WTC11 (cell line): Measurements from ENCODE around the gene GRM8. TPM values are rescaled to one million over a fixed set of nuclear protein-coding genes. Genes with fewer than 3 reads are reported as not detected.

Experiments used
- ATAC-seq: fragments of 200-7000 bp; cut with Tn5 transposase; 2 replicates; pipeline ENCODE4 v1.10.0; 2021; ENCODE audit warnings: mild to moderate bottlenecking, moderate library complexity
- CTCF ChIA-PET: fragments of 300-600 bp; sonication (Branson Sonifier 250); formaldehyde crosslinking; loops from one replicate; lab custom pipeline; 2021; ENCODE audit warnings: antibody characterized with exemption; lab: Charles Lee
- POLR2A ChIA-PET: fragments of 350-600 bp; sonication (Branson Sonifier 250); formaldehyde crosslinking; loops from one replicate; lab custom pipeline; 2021; ENCODE audit warnings: antibody characterized with exemption; lab: Charles Lee
- DNase-seq: peaks from one replicate; pipeline ENCODE4 v3.0.0; 2021; ENCODE audit warnings: low spot score
- H3K27ac Mint-ChIP-seq: 2 replicates; pipeline ENCODE4 v1.8.0; 2021; ENCODE audit warnings: mixed read lengths
- H3K27me3 Mint-ChIP-seq: 2 replicates; pipeline ENCODE4 v1.8.0; 2021; ENCODE audit warnings: low read depth, mild to moderate bottlenecking, moderate library complexity, mixed read lengths
- H3K36me3 Mint-ChIP-seq: 2 replicates; pipeline ENCODE4 v1.8.0; 2021; ENCODE audit warnings: mixed read lengths
- H3K4me1 Mint-ChIP-seq: 2 replicates; pipeline ENCODE4 v1.8.0; 2022; ENCODE audit warnings: mixed read lengths
- H3K4me3 Mint-ChIP-seq: 2 replicates; pipeline ENCODE4 v1.8.0; 2021; ENCODE audit warnings: mild to moderate bottlenecking, moderate library complexity, mixed read lengths
- H3K9me3 Mint-ChIP-seq: 2 replicates; pipeline ENCODE4 v1.8.0; 2021; ENCODE audit warnings: mixed read lengths
- CDX4 ChIP-seq: fragments of 250-450 bp; sonication (Bioruptor Pico); IDR thresholded peaks from 2 replicates; pipeline ENCODE4 v1.9.0; 2021; ENCODE audit warnings: moderate library complexity, mild to moderate bottlenecking, inconsistent platforms, borderline replicate concordance
- ELF4 ChIP-seq: sonication (generic); formaldehyde crosslinking; IDR thresholded peaks from 2 replicates; pipeline ENCODE4 v1.8.1; 2022; ENCODE audit warnings: low read depth, mild to moderate bottlenecking, moderate library complexity, missing genetic modification reagents
- EMX1 ChIP-seq: fragments of 250-450 bp; sonication (Bioruptor Pico); IDR thresholded peaks from 2 replicates; pipeline ENCODE4 v1.8.0; 2021; ENCODE audit warnings: mild to moderate bottlenecking
- FOXJ3 ChIP-seq: sonication (generic); formaldehyde crosslinking; IDR thresholded peaks from 2 replicates; pipeline ENCODE4 v1.9.0; 2021; ENCODE audit warnings: missing genetic modification reagents, mild to moderate bottlenecking, borderline replicate concordance
- FOXK1 ChIP-seq: sonication (generic); formaldehyde crosslinking; IDR thresholded peaks from 2 replicates; pipeline ENCODE4 v1.8.0; 2022; ENCODE audit warnings: mild to moderate bottlenecking, moderate library complexity, missing genetic modification reagents
- FOXP4 ChIP-seq: sonication (generic); formaldehyde crosslinking; IDR thresholded peaks from 2 replicates; pipeline ENCODE4 v1.8.0; 2022; ENCODE audit warnings: mild to moderate bottlenecking, missing genetic modification reagents
- NFYB ChIP-seq: sonication (generic); formaldehyde crosslinking; conservative IDR thresholded peaks from 2 replicates; pipeline ENCODE4 v1.8.0; 2022; ENCODE audit warnings: low read depth, missing genetic modification reagents
- NR1H2 ChIP-seq: sonication (generic); formaldehyde crosslinking; IDR thresholded peaks from 2 replicates; pipeline ENCODE4 v1.9.0; 2021; ENCODE audit warnings: mild to moderate bottlenecking, moderate library complexity, missing genetic modification reagents
- PRDM15 ChIP-seq: sonication (generic); formaldehyde crosslinking; IDR thresholded peaks from 2 replicates; pipeline ENCODE4 v1.8.0; 2022; ENCODE audit warnings: missing genetic modification reagents
- RELA ChIP-seq: sonication (generic); formaldehyde crosslinking; IDR thresholded peaks from 2 replicates; pipeline ENCODE4 v1.8.1; 2022; ENCODE audit warnings: missing genetic modification reagents, mild to moderate bottlenecking, borderline replicate concordance
- SMAD3 ChIP-seq: sonication (generic); formaldehyde crosslinking; IDR thresholded peaks from 2 replicates; pipeline ENCODE4 v1.8.0; 2022; ENCODE audit warnings: missing genetic modification reagents, mild to moderate bottlenecking, borderline replicate concordance
- SMAD4 ChIP-seq: sonication (generic); formaldehyde crosslinking; IDR thresholded peaks from 2 replicates; pipeline ENCODE4 v1.8.0; 2022; ENCODE audit warnings: mild to moderate bottlenecking, missing genetic modification reagents
- SP1 ChIP-seq: sonication (generic); formaldehyde crosslinking; conservative IDR thresholded peaks from 2 replicates; pipeline ENCODE4 v1.8.1; 2022; ENCODE audit warnings: missing genetic modification reagents
- STAT6 ChIP-seq: sonication (generic); formaldehyde crosslinking; conservative IDR thresholded peaks from 2 replicates; pipeline ENCODE4 v1.8.1; 2023; ENCODE audit warnings: mild to moderate bottlenecking, low read depth, missing genetic modification reagents, moderate library complexity
- TEAD4 ChIP-seq: sonication (generic); formaldehyde crosslinking; IDR thresholded peaks from 2 replicates; pipeline ENCODE4 v1.8.0; 2022; ENCODE audit warnings: mild to moderate bottlenecking, missing genetic modification reagents
- USF1 ChIP-seq: sonication (generic); formaldehyde crosslinking; IDR thresholded peaks from 2 replicates; pipeline ENCODE4 v1.8.0; 2022; ENCODE audit warnings: mild to moderate bottlenecking, missing genetic modification reagents
- ZBTB21 ChIP-seq: sonication (generic); formaldehyde crosslinking; IDR thresholded peaks from 2 replicates; pipeline ENCODE4 v1.8.1; 2023; ENCODE audit warnings: mild to moderate bottlenecking, missing genetic modification reagents, borderline replicate concordance
- ZNF317 ChIP-seq: sonication (generic); formaldehyde crosslinking; IDR thresholded peaks from 2 replicates; pipeline ENCODE4 v1.8.1; 2023; ENCODE audit warnings: low read depth, mild to moderate bottlenecking, moderate library complexity, missing genetic modification reagents, borderline replicate concordance
- total RNA-seq: library from RNA; stranded (reverse); gene quantifications from 3 replicates; pipeline ENCODE4 v1.2.3, GENCODE V29; 2021
- TF ChIP-seq, protein P1 (sequence below): sonication (generic); formaldehyde crosslinking; IDR thresholded peaks from 2 replicates; pipeline ENCODE4 v1.8.0; 2023; ENCODE audit warnings: missing genetic modification reagents

The GRM8 gene
- total RNA-seq, 1 experiment from 2014 or later = 2.3 TPM

DNA sequence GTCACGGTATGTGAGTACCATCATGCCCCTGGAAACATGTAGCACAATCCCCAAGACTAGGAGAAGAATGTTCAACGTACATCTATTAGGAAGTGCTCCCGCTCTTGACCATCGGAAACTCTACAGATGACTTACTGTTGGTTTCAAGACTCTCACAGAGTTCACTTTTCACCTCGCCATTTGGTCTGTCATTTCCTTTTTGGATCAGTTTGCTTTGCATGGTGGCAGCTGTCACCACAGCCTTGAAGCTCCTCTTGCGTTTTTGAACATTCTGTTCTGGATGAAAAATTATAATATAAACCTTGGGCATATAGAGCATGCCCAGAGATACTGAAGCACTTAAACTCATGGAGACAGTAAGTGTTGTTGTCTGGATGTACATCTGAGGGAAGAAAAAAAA is 806.8 kb downstream of the GRM8 start:
- Mint-ChIP-seq H3K27me3 (no peaks in the 10 kb centered on the region), H3K4me1 (no peaks in the 10 kb centered on the region), H3K36me3 (no peaks in the 10 kb centered on the region), H3K27ac (no peak overlapping the region), H3K4me3 (no peak overlapping the region), H3K9me3 (no peaks in the 10 kb centered on the region)
- TF ChIP-seq, protein P1, sequence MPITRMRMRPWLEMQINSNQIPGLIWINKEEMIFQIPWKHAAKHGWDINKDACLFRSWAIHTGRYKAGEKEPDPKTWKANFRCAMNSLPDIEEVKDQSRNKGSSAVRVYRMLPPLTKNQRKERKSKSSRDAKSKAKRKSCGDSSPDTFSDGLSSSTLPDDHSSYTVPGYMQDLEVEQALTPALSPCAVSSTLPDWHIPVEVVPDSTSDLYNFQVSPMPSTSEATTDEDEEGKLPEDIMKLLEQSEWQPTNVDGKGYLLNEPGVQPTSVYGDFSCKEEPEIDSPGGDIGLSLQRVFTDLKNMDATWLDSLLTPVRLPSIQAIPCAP (CRISPR knock-in tag) = no peak
- no peak for TF ChIP-seq CDX4 (CRISPR knock-in tag)
- TF ChIP-seq ELF4 = no peak
- TF ChIP-seq SMAD3 (CRISPR knock-in tag) = no peak
- no peak for TF ChIP-seq NFYB (CRISPR knock-in tag)
- TF ChIP-seq FOXJ3 (CRISPR knock-in tag) = no peak
- TF ChIP-seq ZNF317 = no peak
- TF ChIP-seq USF1 (CRISPR knock-in tag) = no peak
- ChIA-PET CTCF (no interaction called here), POLR2A (no interaction called here)
- no peak for DNase-seq
- no peak for ATAC-seq

GRCh38 chr7:126443951-126444350 is 808.8 kb downstream of the GRM8 start:
- Mint-ChIP-seq H3K4me3 (no peak overlapping the region), H3K27me3 (no peaks in the 10 kb centered on the region), H3K9me3 (no peaks in the 10 kb centered on the region), H3K27ac (no peak overlapping the region), H3K36me3 (no peaks in the 10 kb centered on the region), H3K4me1 (no peaks in the 10 kb centered on the region)
- ATAC-seq (no peak), DNase-seq (no peak)
- ChIA-PET CTCF (no interaction called here), POLR2A (no interaction called here)
- TF ChIP-seq PRDM15 (CRISPR knock-in tag) (no peak), NR1H2 (CRISPR knock-in tag) (no peak), FOXP4 (no peak), SP1 (CRISPR knock-in tag) (no peak), RELA (no peak), FOXK1 (CRISPR knock-in tag) (no peak), ZBTB21 (CRISPR knock-in tag) (no peak), TEAD4 (CRISPR knock-in tag) (no peak), STAT6 (CRISPR knock-in tag) (no peak), SMAD4 (CRISPR knock-in tag) (no peak), EMX1 (no peak)
